Right hindlimb (tissue), 1 donor: Measurements from ENCODE around the gene PADI3.
"Not testable (repeated sequence)": the region's sequence is repeated elsewhere in the genome, so short reads cannot be mapped to it uniquely, and the experiment has no call there.

Source experiments
- DNase-seq: peaks from one replicate; pipeline ENCODE4 v3.0.0-alpha.2; 2018

The PADI3 gene

GRCh38 chr1:17305576-17306095, 56.7 kb downstream of the PADI3 start:
- DNase-seq: no peak

GRCh38 chr1:17306407-17306806, 57.5 kb downstream of the PADI3 start:
- no peak for DNase-seq

GRCh38 chr1:17306921-17307320, 58.0 kb downstream of the PADI3 start:
- DNase-seq: no peak

- DNase-seq: no peak
Measured at GRCh38 chr1:17307329-17307728, 58.4 kb downstream of the PADI3 start.

- DNase-seq: no peak
Measured at GRCh38 chr1:17307946-17308345, 59.0 kb downstream of the PADI3 start, which contains the start of gene PADI4. Gene PADI4, plus strand, starts transcription at chr1:17308197. Its CDS starts 26 bp downstream, at chr1:17308223.

- no peak for DNase-seq
Measured at GRCh38 chr1:17308593-17308992, 59.7 kb downstream of the PADI3 start.

GRCh38 chr1:17309426-17310067, 60.6 kb downstream of the PADI3 start:
- DNase-seq: no peak

GRCh38 chr1:17310068-17310640, 61.3 kb downstream of the PADI3 start:
- no peak for DNase-seq

GRCh38 chr1:17313530-17314309, 64.8 kb downstream of the PADI3 start:
- DNase-seq: no peak

GRCh38 chr1:17314491-17314971, 65.6 kb downstream of the PADI3 start:
- DNase-seq: no peak

- DNase-seq: no peak
Measured at GRCh38 chr1:17315542-17316130, 66.7 kb downstream of the PADI3 start.

- DNase-seq: no peak
Measured at GRCh38 chr1:17316704-17317103, 67.8 kb downstream of the PADI3 start.

- no peak for DNase-seq
Measured at GRCh38 chr1:17318262-17318661, 69.4 kb downstream of the PADI3 start.

GRCh38 chr1:17319561-17320350, 70.9 kb downstream of the PADI3 start:
- no peak for DNase-seq

GRCh38 chr1:17321857-17322390, 73.0 kb downstream of the PADI3 start:
- DNase-seq: not testable (repeated sequence)

GRCh38 chr1:17328855-17329254, 80.0 kb downstream of the PADI3 start:
- DNase-seq: no peak

- DNase-seq: no peak
Measured at GRCh38 chr1:17329610-17330009, 80.7 kb downstream of the PADI3 start.

GRCh38 chr1:17330856-17331255, 82.0 kb downstream of the PADI3 start:
- no peak for DNase-seq

GRCh38 chr1:17333081-17333480, 84.2 kb downstream of the PADI3 start:
- no peak for DNase-seq
